Fibroblast of mammary gland (primary cell): ENCODE data around the gene SGTB.
A peak's percentile ranks its signal among the peaks of the same experiment; 100 is the strongest.

Source experiments
- DNase-seq: peaks from one replicate; pipeline ENCODE4 v3.0.0-alpha.2; 2010; ENCODE audit warnings: low read depth
- H3K4me3 ChIP-seq: 2 replicates; pipeline ENCODE4 v1.5.1; 2011; ENCODE audit warnings: low read depth, mild to moderate bottlenecking, low read length, moderate library complexity; ENCODE audit not compliant: control insufficient read depth
- TF ChIP-seq, protein P1 (sequence below): conservative IDR thresholded peaks from 2 replicates; pipeline ENCODE4 v1.5.1; 2011; ENCODE audit warnings: low read depth, low read length, inconsistent platforms; ENCODE audit not compliant: control insufficient read depth, insufficient read depth

Gene SGTB

GRCh38 chr5:65722575-65723403, 880 bp upstream of the SGTB start:
- peak overlapping the region; percentile 93 for H3K4me3 ChIP-seq
- TF ChIP-seq, protein P1, sequence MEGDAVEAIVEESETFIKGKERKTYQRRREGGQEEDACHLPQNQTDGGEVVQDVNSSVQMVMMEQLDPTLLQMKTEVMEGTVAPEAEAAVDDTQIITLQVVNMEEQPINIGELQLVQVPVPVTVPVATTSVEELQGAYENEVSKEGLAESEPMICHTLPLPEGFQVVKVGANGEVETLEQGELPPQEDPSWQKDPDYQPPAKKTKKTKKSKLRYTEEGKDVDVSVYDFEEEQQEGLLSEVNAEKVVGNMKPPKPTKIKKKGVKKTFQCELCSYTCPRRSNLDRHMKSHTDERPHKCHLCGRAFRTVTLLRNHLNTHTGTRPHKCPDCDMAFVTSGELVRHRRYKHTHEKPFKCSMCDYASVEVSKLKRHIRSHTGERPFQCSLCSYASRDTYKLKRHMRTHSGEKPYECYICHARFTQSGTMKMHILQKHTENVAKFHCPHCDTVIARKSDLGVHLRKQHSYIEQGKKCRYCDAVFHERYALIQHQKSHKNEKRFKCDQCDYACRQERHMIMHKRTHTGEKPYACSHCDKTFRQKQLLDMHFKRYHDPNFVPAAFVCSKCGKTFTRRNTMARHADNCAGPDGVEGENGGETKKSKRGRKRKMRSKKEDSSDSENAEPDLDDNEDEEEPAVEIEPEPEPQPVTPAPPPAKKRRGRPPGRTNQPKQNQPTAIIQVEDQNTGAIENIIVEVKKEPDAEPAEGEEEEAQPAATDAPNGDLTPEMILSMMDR: no peak
- DNase-seq: peak; percentile 83

DNA sequence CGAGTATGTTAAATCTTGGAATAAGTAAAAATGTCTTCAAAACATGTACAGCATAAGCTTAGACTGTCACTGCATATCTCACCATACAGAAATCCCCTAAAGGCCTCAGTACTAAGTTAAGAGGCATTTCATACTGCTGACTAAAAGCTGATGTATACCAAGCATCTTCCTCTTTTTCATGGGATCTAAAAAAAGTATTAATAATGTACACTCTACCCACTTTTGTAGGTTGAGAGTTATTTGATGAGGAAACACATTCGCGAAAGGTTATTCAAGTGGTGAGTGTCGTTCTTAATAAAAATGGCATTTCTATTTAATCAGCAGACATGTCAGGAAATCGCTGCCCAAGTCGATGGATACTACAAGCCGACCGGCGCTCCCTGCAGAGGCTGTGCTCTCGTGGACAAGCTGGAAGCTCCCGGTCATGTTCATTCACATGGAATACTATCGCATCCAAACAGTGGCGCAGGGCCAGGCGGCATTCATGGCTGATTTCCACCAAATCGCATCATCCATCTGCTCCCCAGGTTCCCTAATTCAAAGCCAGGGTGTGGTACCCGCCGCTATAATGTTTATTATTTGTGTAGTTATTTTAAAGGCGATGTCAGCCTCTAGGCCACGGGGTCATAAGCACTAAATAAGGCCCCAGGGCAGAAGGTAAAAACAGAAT, 724 bp downstream of the SGTB start:
- peak overlapping the region; percentile 93 for H3K4me3 ChIP-seq
- TF ChIP-seq, protein P1: no peak
- DNase-seq: peak; percentile 81

DNA sequence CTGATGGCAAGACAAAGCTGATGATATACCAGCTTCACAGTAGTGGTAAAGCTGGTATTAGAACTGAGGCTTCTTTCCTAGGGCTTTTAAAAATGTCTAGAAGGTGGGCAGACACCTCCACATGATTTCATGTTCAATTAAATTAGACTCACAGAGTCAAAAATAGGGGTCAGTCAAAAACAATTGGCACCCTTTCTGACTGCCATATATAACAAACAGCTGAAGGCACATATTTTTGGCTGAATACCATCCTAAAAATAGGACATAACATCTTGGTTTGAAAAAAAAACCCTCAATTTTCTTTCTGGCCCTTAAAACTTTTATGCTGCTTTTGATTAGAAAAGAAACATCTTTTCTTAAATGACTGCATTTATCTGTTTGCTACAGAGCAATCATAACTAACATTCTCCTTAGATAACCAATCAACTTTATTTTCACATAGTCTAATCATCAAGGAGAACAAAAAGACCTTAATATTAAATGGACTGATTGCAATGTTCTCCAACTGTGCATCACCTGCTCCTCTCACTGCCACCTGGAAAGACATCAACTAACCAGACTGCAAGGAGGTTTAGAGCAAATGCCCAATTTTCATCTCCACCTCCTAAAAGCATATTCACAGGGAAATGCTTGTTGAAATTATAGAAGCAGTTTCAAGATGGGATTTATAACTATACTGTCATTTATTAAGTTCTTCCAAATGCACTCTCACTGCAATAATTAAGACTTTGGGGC, 3.2 kb downstream of the SGTB start:
- TF ChIP-seq, protein P1: no peak
- H3K4me3 ChIP-seq: no peak overlapping the region
- no peak for DNase-seq

GRCh38 chr5:65708145-65708544, 13.8 kb downstream of the SGTB start:
- TF ChIP-seq, protein P1: no peak
- DNase-seq: peak; percentile 10
- H3K4me3 ChIP-seq: no peak overlapping the region

- DNase-seq: no peak
- H3K4me3 ChIP-seq: no peak overlapping the region
- TF ChIP-seq, protein P1: no peak
Measured at GRCh38 chr5:65707663-65708062, 14.2 kb downstream of the SGTB start.

- no peak overlapping the region for H3K4me3 ChIP-seq
- TF ChIP-seq, protein P1: no peak
- DNase-seq: no peak
Measured at GRCh38 chr5:65704621-65705239, 17.2 kb downstream of the SGTB start.
